ENCODE data around the gene TNRC6C.

Gene TNRC6C

GRCh38 chr17:78143214-78144146, 185.0 kb downstream of the TNRC6C start:
- no peak for FAIRE-seq

GRCh38 chr17:78144147-78144719, 185.7 kb downstream of the TNRC6C start:
- no peak for FAIRE-seq

- no peak for FAIRE-seq
Observed at GRCh38 chr17:78144736-78145641, 186.5 kb downstream of the TNRC6C start.

- no peak for FAIRE-seq
Observed at GRCh38 chr17:78146471-78146869, 188.0 kb downstream of the TNRC6C start.

- FAIRE-seq: no peak
Observed at GRCh38 chr17:78146881-78147280, 188.4 kb downstream of the TNRC6C start.

- FAIRE-seq: no peak
Observed at GRCh38 chr17:78147315-78147998, 189.0 kb downstream of the TNRC6C start.

GRCh38 chr17:78148286-78149016, 189.9 kb downstream of the TNRC6C start:
- FAIRE-seq: no peak

- FAIRE-seq: no peak
Observed at GRCh38 chr17:78151514-78152008, 193.1 kb downstream of the TNRC6C start.

GRCh38 chr17:78154903-78155811, 196.7 kb downstream of the TNRC6C start:
- no peak for FAIRE-seq

Data from islet of Langerhans (tissue), 1 donor.